H9 (cell line): ENCODE measurements around the gene LGALS4. TPM values are rescaled to one million over a fixed set of nuclear protein-coding genes. Genes with fewer than 3 reads are reported as not detected.

ENCODE experiments used
- DNase-seq: peaks from one replicate; pipeline ENCODE4 v3.0.0-alpha.2; 2017
- H2AFZ ChIP-seq: one replicate; pipeline ENCODE4 v1.6.1; 2013; ENCODE audit warnings: mild to moderate bottlenecking, low read length, control low read depth, moderate library complexity
- H2AK5ac ChIP-seq: 2 replicates; pipeline ENCODE4 v1.6.1; 2013; ENCODE audit warnings: low read length, control low read depth, mixed read lengths; ENCODE audit not compliant: insufficient read length
- H2BK120ac ChIP-seq: one replicate; pipeline ENCODE4 v1.6.1; 2013; ENCODE audit warnings: low read depth, mild to moderate bottlenecking, low read length, control low read depth, inconsistent platforms; ENCODE audit not compliant: poor library complexity, severe bottlenecking
- H2BK12ac ChIP-seq: 2 replicates; pipeline ENCODE4 v1.6.1; 2013; ENCODE audit warnings: low read length, control low read depth, mixed read lengths, low read depth; ENCODE audit not compliant: insufficient read length
- H2BK15ac ChIP-seq: 2 replicates; pipeline ENCODE4 v1.6.1; 2013; ENCODE audit warnings: low read depth, low read length, control low read depth
- H2BK20ac ChIP-seq: one replicate; pipeline ENCODE4 v1.6.1; 2013; ENCODE audit warnings: low read depth, mild to moderate bottlenecking, low read length, control low read depth, inconsistent platforms; ENCODE audit not compliant: poor library complexity, severe bottlenecking
- H2BK5ac ChIP-seq: 2 replicates; pipeline ENCODE4 v1.6.1; 2013; ENCODE audit warnings: low read length, control low read depth, mixed read lengths; ENCODE audit not compliant: insufficient read length
- H3K14ac ChIP-seq: 2 replicates; pipeline ENCODE4 v1.6.1; 2013; ENCODE audit warnings: low read length, control low read depth; ENCODE audit not compliant: insufficient read depth
- H3K18ac ChIP-seq: 2 replicates; pipeline ENCODE4 v1.6.1; 2013; ENCODE audit warnings: low read depth, mild to moderate bottlenecking, mixed read lengths, low read length, control low read depth; ENCODE audit not compliant: insufficient read length
- H3K23ac ChIP-seq: 2 replicates; pipeline ENCODE4 v1.6.1; 2013; ENCODE audit warnings: low read length, control low read depth, mixed read lengths, low read depth; ENCODE audit not compliant: insufficient read length
- H3K23me2 ChIP-seq: 2 replicates; pipeline ENCODE4 v1.6.1; 2013; ENCODE audit warnings: low read depth, mild to moderate bottlenecking, mixed read lengths, low read length, control low read depth; ENCODE audit not compliant: insufficient read length, poor library complexity, severe bottlenecking
- H3K27ac ChIP-seq: 2 replicates; pipeline ENCODE4 v1.5.1; 2013; ENCODE audit warnings: low read length, control low read depth, mixed read lengths, low read depth; ENCODE audit not compliant: insufficient read length
- H3K27me3 ChIP-seq: 2 replicates; pipeline ENCODE4 v1.6.1; 2013; ENCODE audit warnings: low read length, control low read depth, inconsistent platforms; ENCODE audit not compliant: insufficient read depth
- H3K4ac ChIP-seq: 2 replicates; pipeline ENCODE4 v1.6.1; 2013; ENCODE audit warnings: low read depth, mild to moderate bottlenecking, control low read depth, inconsistent platforms, low read length, moderate library complexity
- H3K4me1 ChIP-seq: 2 replicates; pipeline ENCODE4 v1.6.1; 2013; ENCODE audit warnings: low read length, control low read depth, inconsistent platforms; ENCODE audit not compliant: insufficient read depth
- H3K4me2 ChIP-seq: 2 replicates; pipeline ENCODE4 v1.6.1; 2013; ENCODE audit warnings: low read length, control low read depth, mixed read lengths; ENCODE audit not compliant: insufficient read length, insufficient read depth
- H3K56ac ChIP-seq: 2 replicates; pipeline ENCODE4 v1.6.1; 2013; ENCODE audit warnings: low read depth, mild to moderate bottlenecking, mixed read lengths, low read length, control low read depth; ENCODE audit not compliant: insufficient read length
- H3K79me1 ChIP-seq: 2 replicates; pipeline ENCODE4 v1.6.1; 2013; ENCODE audit warnings: low read depth, mild to moderate bottlenecking, moderate library complexity, low read length, control low read depth, inconsistent platforms; ENCODE audit not compliant: insufficient read depth, poor library complexity, severe bottlenecking
- H3K79me2 ChIP-seq: 2 replicates; pipeline ENCODE4 v1.6.1; 2013; ENCODE audit warnings: low read length, control low read depth, inconsistent platforms; ENCODE audit not compliant: insufficient read depth
- H3K9ac ChIP-seq: 2 replicates; pipeline ENCODE4 v1.6.1; 2013; ENCODE audit warnings: low read length, control low read depth, mixed read lengths; ENCODE audit not compliant: insufficient read length; ENCODE audit errors: extremely low read depth
- H3K9me3 ChIP-seq: one replicate; pipeline ENCODE4 v1.6.1; 2013; ENCODE audit warnings: low read depth, low read length, inconsistent platforms; ENCODE audit not compliant: control insufficient read depth
- H3T11ph ChIP-seq: one replicate; pipeline ENCODE4 v1.6.1; 2013; ENCODE audit warnings: mild to moderate bottlenecking, low read length, control low read depth, inconsistent platforms
- H4K20me1 ChIP-seq: one replicate; pipeline ENCODE4 v1.6.1; 2013; ENCODE audit not compliant: control insufficient read depth, insufficient read length, insufficient read depth
- H4K5ac ChIP-seq: 2 replicates; pipeline ENCODE4 v1.6.1; 2013; ENCODE audit warnings: low read depth, mild to moderate bottlenecking, mixed read lengths, low read length, control low read depth; ENCODE audit not compliant: insufficient read length
- H4K8ac ChIP-seq: replicated peaks from 2 replicates; pipeline ENCODE4 v1.6.1; 2013; ENCODE audit warnings: low read length, control low read depth, mixed read lengths, low read depth; ENCODE audit not compliant: insufficient read length
- H4K91ac ChIP-seq: 2 replicates; pipeline ENCODE4 v1.6.1; 2013; ENCODE audit warnings: low read depth, mild to moderate bottlenecking, moderate library complexity, mixed read lengths, low read length, control low read depth; ENCODE audit not compliant: insufficient read length
- H3K27ac Mint-ChIP-seq, 3 experiments: 2 replicates in 2 of 3; 3 replicates in 1 of 3; pipeline ENCODE4 v1.8.0; 2020 to 2021; ENCODE audit warnings: mixed read lengths in 3 of 3, mild to moderate bottlenecking in 1 of 3, moderate library complexity in 1 of 3
- H3K27me3 Mint-ChIP-seq: 2 replicates; pipeline ENCODE4 v1.8.0; 2021; ENCODE audit warnings: low read depth, mild to moderate bottlenecking, moderate library complexity, mixed read lengths
- H3K36me3 Mint-ChIP-seq, 3 experiments: 2 replicates in 2 of 3; 3 replicates in 1 of 3; pipeline ENCODE4 v1.8.0; 2020 to 2021; ENCODE audit warnings: low read depth in 3 of 3, mixed read lengths in 3 of 3; ENCODE audit not compliant: insufficient read depth in 1 of 3
- H3K4me1 Mint-ChIP-seq, 2 experiments: 2 replicates each; pipeline ENCODE4 v1.8.0; 2020; ENCODE audit warnings: mixed read lengths in 2 of 2
- H3K4me3 Mint-ChIP-seq, 2 experiments: 2 replicates in 1 of 2; 3 replicates in 1 of 2; pipeline ENCODE4 v1.8.0; 2020 to 2021; ENCODE audit warnings: mild to moderate bottlenecking in 2 of 2, mixed read lengths in 2 of 2, moderate library complexity in 1 of 2
- H3K9me3 Mint-ChIP-seq, 2 experiments: 2 replicates in 1 of 2; 3 replicates in 1 of 2; pipeline ENCODE4 v1.8.0; 2020; ENCODE audit warnings: mild to moderate bottlenecking in 2 of 2, mixed read lengths in 2 of 2, moderate library complexity in 1 of 2
- WGBS: extraction: QIAGEN DNeasy Blood & Tissue Kit; methylation state at CpG from one replicate; pipeline ENCODE4 v1.1.7; 2013; ENCODE audit warnings: missing lambda C conversion rate, low lambda C conversion rate, mixed read lengths; ENCODE audit not compliant: insufficient read length; ENCODE audit errors: extremely low coverage; 5-methylcytosine and 5-hydroxymethylcytosine counted together
- total RNA-seq: library from RNA; stranded (reverse); gene quantifications from 2 replicates; pipeline ENCODE4 v1.2.1, GENCODE V29; 2021
- TF ChIP-seq, protein P1 (sequence below): fragments of 200-600 bp; sonication (generic); conservative IDR thresholded peaks from 3 replicates; pipeline ENCODE4 v1.8.0; 2021; ENCODE audit warnings: antibody characterized with exemption, mild to moderate bottlenecking

The LGALS4 gene
- total RNA-seq, 1 experiment from 2014 or later, result 0.68 TPM

DNA sequence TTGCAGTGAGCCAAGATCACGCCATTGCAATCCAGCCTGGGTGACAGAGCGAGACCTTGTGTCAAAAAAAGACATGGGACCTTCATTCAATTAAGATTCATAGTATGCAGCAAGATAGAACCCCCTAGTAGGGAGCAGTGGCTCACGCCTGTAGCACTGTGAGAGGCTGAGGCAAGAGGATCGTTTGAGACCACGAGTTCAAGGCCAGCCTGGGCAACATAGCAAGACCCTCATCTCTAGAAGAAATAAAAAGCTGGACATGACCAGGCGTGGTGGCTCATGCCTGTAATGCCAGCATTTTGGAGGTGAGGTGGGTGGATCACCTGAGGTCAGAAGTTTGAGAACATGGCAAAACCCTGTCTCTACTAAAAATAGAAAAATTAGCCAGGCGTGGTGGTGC is 32.3 kb downstream of the LGALS4 start:
- no peak overlapping the region for H3K27ac Mint-ChIP-seq
- H4K20me1 ChIP-seq, result no peaks in the 10 kb centered on the region
- no peaks in the 10 kb centered on the region for H3K27me3 ChIP-seq
- H3K4me1 ChIP-seq, result no peaks in the 10 kb centered on the region
- WGBS, result no CpG with 5 or more reads among the region's 7 CpGs
- H2BK5ac ChIP-seq, result no peak overlapping the region
- no peak overlapping the region for H4K91ac ChIP-seq
- H3K14ac ChIP-seq, result no peak overlapping the region
- TF ChIP-seq, protein P1, sequence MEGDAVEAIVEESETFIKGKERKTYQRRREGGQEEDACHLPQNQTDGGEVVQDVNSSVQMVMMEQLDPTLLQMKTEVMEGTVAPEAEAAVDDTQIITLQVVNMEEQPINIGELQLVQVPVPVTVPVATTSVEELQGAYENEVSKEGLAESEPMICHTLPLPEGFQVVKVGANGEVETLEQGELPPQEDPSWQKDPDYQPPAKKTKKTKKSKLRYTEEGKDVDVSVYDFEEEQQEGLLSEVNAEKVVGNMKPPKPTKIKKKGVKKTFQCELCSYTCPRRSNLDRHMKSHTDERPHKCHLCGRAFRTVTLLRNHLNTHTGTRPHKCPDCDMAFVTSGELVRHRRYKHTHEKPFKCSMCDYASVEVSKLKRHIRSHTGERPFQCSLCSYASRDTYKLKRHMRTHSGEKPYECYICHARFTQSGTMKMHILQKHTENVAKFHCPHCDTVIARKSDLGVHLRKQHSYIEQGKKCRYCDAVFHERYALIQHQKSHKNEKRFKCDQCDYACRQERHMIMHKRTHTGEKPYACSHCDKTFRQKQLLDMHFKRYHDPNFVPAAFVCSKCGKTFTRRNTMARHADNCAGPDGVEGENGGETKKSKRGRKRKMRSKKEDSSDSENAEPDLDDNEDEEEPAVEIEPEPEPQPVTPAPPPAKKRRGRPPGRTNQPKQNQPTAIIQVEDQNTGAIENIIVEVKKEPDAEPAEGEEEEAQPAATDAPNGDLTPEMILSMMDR, result no peak
- H3K9me3 Mint-ChIP-seq, result no peaks in the 10 kb centered on the region
- H3K4me2 ChIP-seq, result no peak overlapping the region
- H3K18ac ChIP-seq, result no peak overlapping the region
- H2BK20ac ChIP-seq, result no peak overlapping the region
- H3K4me1 Mint-ChIP-seq, result 0 out of 4 replicates have a peak, but pooled peaks cover 3 to 4% of the 10 kb centered on the region in 2 experiments
- H3K9ac ChIP-seq, result no peak overlapping the region
- peaks cover 2% of the 10 kb centered on the region for H3K23me2 ChIP-seq
- H3T11ph ChIP-seq, result no peak overlapping the region
- H2AFZ ChIP-seq, result no peak overlapping the region
- no peaks in the 10 kb centered on the region for H3K79me1 ChIP-seq
- DNase-seq, result no peak
- H3K9me3 ChIP-seq, result no peaks in the 10 kb centered on the region
- peaks cover 24% of the 10 kb centered on the region for H3K27me3 Mint-ChIP-seq
- no peak overlapping the region for H2AK5ac ChIP-seq
- H3K4ac ChIP-seq, result no peak overlapping the region
- no peak overlapping the region for H4K8ac ChIP-seq
- no peak overlapping the region for H3K27ac ChIP-seq
- no peak overlapping the region for H4K5ac ChIP-seq
- no peak overlapping the region for H3K56ac ChIP-seq
- H2BK15ac ChIP-seq, result no peak overlapping the region
- H3K23ac ChIP-seq, result no peak overlapping the region
- H3K4me3 Mint-ChIP-seq, result no peak overlapping the region
- no peak overlapping the region for H2BK120ac ChIP-seq
- H3K79me2 ChIP-seq, result no peaks in the 10 kb centered on the region
- no peaks in the 10 kb centered on the region for H3K36me3 Mint-ChIP-seq
- H2BK12ac ChIP-seq, result no peak overlapping the region
